Cardiac muscle cell (in vitro differentiated cells and primary cell): ENCODE results near the gene TSPAN3. TPM values are rescaled to one million over a fixed set of nuclear protein-coding genes. Genes with fewer than 3 reads are reported as not detected.
A peak's percentile ranks its signal among the peaks of the same experiment; 100 is the strongest.

Source experiments
- DNase-seq, 2 donors: peaks; one replicate each; pipeline versions ENCODE4 v3.0.0 to v3.0.0-alpha.2; 2010 to 2017; ENCODE audit warnings: low read depth in 1 of 2, low spot score in 1 of 2
- H3K27ac ChIP-seq: fragments of 200-600 bp; sonication (generic); 2 replicates; pipeline ENCODE4 v1.5.1; 2016
- H3K27me3 ChIP-seq: fragments of 200-600 bp; sonication (generic); 2 replicates; pipeline ENCODE4 v1.6.0; 2016; ENCODE audit warnings: control low read depth
- H3K36me3 ChIP-seq: fragments of 200-600 bp; sonication (generic); 2 replicates; pipeline ENCODE4 v1.5.1; 2016; ENCODE audit warnings: control low read depth
- H3K4me1 ChIP-seq: fragments of 200-600 bp; sonication (generic); 2 replicates; pipeline ENCODE4 v1.8.1; 2017; ENCODE audit warnings: low read depth, mild to moderate bottlenecking, mixed run types
- H3K4me3 ChIP-seq: fragments of 200-600 bp; sonication (generic); 2 replicates; pipeline ENCODE4 v1.5.1; 2016; ENCODE audit warnings: mild to moderate bottlenecking
- H3K9me3 ChIP-seq: fragments of 200-600 bp; sonication (generic); 2 replicates; pipeline ENCODE4 v1.5.1; 2017; ENCODE audit warnings: low read depth, mild to moderate bottlenecking, control low read depth
- CTCF ChIP-seq: IDR thresholded peaks from 2 replicates; pipeline ENCODE4 v1.5.1; 2012; ENCODE audit warnings: low read depth, mild to moderate bottlenecking, low read length
- polyA plus RNA-seq: library from polyadenylated mRNA; unstranded; fragments of >200 nt; fragmentation: Nextera tagmentation; extraction: Ambion mirVana; gene quantifications from 2 replicates; pipeline ENCODE4 v1.2.1, GENCODE V29; 2016
- total RNA-seq: library from RNA; depleted of rRNA; stranded (reverse); fragments of >200 nt; gene quantifications from 2 replicates; pipeline ENCODE4 v1.2.3, GENCODE V29; 2016

Gene TSPAN3
- total and polyA plus RNA-seq, 2 experiments from 2014 or later, result 316 to 427 TPM

- Histone ChIP-seq H3K36me3 (no peaks in the 10 kb centered on the region), H3K4me1 (no peaks in the 10 kb centered on the region), H3K9me3 (no peaks in the 10 kb centered on the region), H3K4me3 (no peak overlapping the region), H3K27ac (no peak overlapping the region), H3K27me3 (no peaks in the 10 kb centered on the region)
- no peak for TF ChIP-seq CTCF
- no peak for DNase-seq
These were observed 4.6 kb upstream of the TSPAN3 start for GRCh38 chr15:77075528-77075927.

GRCh38 chr15:77074350-77074749 lies 3.4 kb upstream of the TSPAN3 start:
- Histone ChIP-seq H3K9me3 (no peaks in the 10 kb centered on the region), H3K27me3 (no peaks in the 10 kb centered on the region), H3K27ac (no peak overlapping the region), H3K36me3 (no peaks in the 10 kb centered on the region), H3K4me3 (no peak overlapping the region), H3K4me1 (peaks cover 6% of the 10 kb centered on the region)
- TF ChIP-seq CTCF, result no peak
- DNase-seq, result no peak

GRCh38 chr15:77071305-77072223 lies 655 bp upstream of the TSPAN3 start:
- Histone ChIP-seq H3K27me3 (no peaks in the 10 kb centered on the region), H3K36me3 (no peaks in the 10 kb centered on the region), H3K27ac (no peak overlapping the region), H3K4me3 (no peak overlapping the region), H3K9me3 (no peaks in the 10 kb centered on the region), H3K4me1 (peaks cover 20% of the 10 kb centered on the region)
- no peak for TF ChIP-seq CTCF
- no peak for DNase-seq

DNA sequence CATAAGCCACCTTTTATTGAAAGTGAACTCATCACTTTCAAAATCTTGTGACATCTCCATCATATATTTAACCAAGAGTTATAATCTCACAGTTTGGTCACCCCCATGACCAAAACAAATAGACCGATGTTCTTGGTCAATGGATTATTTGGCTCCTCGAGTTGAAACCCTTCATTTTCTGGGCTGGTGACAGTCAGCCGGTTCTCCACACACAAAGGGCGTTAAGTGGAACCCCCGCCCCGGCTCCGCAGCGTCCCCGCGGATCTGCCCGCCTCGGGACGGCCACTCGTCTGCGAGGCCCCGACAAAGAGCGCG lies 772 bp downstream of the TSPAN3 start:
- Histone ChIP-seq H3K4me1 (peaks cover 20% of the 10 kb centered on the region), H3K4me3 (peak overlapping the region; percentile 72), H3K9me3 (no peaks in the 10 kb centered on the region), H3K27ac (peak overlapping the region; percentile 97), H3K27me3 (no peaks in the 10 kb centered on the region), H3K36me3 (no peaks in the 10 kb centered on the region)
- TF ChIP-seq CTCF, result no peak
- DNase-seq, result no peak

- TF ChIP-seq CTCF, result no peak
- Histone ChIP-seq H3K27ac (peak overlapping the region; percentile 97), H3K36me3 (no peaks in the 10 kb centered on the region), H3K4me3 (peak overlapping the region; percentile 72), H3K4me1 (peaks cover 25% of the 10 kb centered on the region), H3K27me3 (no peaks in the 10 kb centered on the region), H3K9me3 (no peaks in the 10 kb centered on the region)
- DNase-seq, result peak in 1 of 2 donors; percentile 32
These were observed 1.3 kb downstream of the TSPAN3 start for GRCh38 chr15:77069521-77070121.
